NB4 (cell line): ENCODE data around the gene ZNF609.

Experiments
- DNase-seq: peaks from one replicate; pipeline ENCODE4 v3.0.0; 2010; ENCODE audit warnings: low read depth
- H3K4me3 ChIP-seq: one replicate; pipeline ENCODE4 v1.5.1; 2011; ENCODE audit warnings: mild to moderate bottlenecking, low read depth, low read length, moderate library complexity
- CTCF ChIP-seq: IDR thresholded peaks from one replicate; pipeline ENCODE4 v1.5.1; 2012; ENCODE audit warnings: low read depth, low read length
- MAX ChIP-seq: IDR thresholded peaks from 2 replicates; pipeline ENCODE4 v1.6.1; 2011; ENCODE audit warnings: low read depth, low read length
- MYC ChIP-seq: IDR thresholded peaks from 2 replicates; pipeline ENCODE4 v1.6.1; 2011; ENCODE audit warnings: low read depth, low read length
- POLR2A ChIP-seq: IDR thresholded peaks from 2 replicates; pipeline ENCODE4 v1.6.1; 2011; ENCODE audit warnings: mild to moderate bottlenecking; ENCODE audit not compliant: insufficient read length; ENCODE audit errors: extremely low read depth

The ZNF609 gene

GRCh38 chr15:64558460-64559179, 98.2 kb downstream of the ZNF609 start:
- TF ChIP-seq MAX (no peak), CTCF (no peak), MYC (no peak), POLR2A (no peak)

GRCh38 chr15:64559243-64559642, 98.9 kb downstream of the ZNF609 start:
- H3K4me3 ChIP-seq = no peak overlapping the region
- DNase-seq = no peak
- no peak for TF ChIP-seq POLR2A
- no peak for TF ChIP-seq CTCF
- TF ChIP-seq MYC = no peak

More at GRCh38 chr15:64558460-64559179, 98.2 kb downstream of the ZNF609 start:
- no peak overlapping the region for H3K4me3 ChIP-seq
- DNase-seq = no peak

DNA sequence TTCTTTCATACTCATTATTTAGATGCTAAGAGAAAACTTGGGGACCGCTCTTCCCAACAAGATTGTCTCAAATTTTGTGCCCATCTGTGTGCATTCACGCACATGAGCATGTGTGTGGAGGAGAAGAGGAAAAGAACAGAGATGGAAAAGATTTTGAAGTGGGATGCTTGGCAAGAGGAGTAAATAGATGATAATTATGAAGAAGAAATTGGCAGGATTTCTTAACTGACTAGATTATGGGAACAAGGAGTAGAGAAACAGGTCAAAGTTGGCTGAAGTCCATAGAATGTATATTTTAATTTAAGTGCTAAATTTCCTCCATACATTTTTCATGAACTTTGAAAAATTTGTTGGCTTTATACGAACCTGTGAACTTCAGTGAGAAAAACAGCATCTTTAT, 100.1 kb downstream of the ZNF609 start:
- TF ChIP-seq CTCF = no peak
- no peak for TF ChIP-seq MYC
- TF ChIP-seq MAX = no peak
- TF ChIP-seq POLR2A = no peak
- no peak for DNase-seq
- no peak overlapping the region for H3K4me3 ChIP-seq

- DNase-seq = no peak
- no peak overlapping the region for H3K4me3 ChIP-seq
- TF ChIP-seq POLR2A (no peak), MYC (no peak), MAX (no peak), CTCF (no peak)
Observed at GRCh38 chr15:64560998-64561397, 100.6 kb downstream of the ZNF609 start.

- H3K4me3 ChIP-seq = no peak overlapping the region
- TF ChIP-seq MYC (no peak), POLR2A (no peak), CTCF (no peak), MAX (no peak)
- DNase-seq = no peak
Observed at GRCh38 chr15:64562003-64562640, 101.7 kb downstream of the ZNF609 start.

DNA sequence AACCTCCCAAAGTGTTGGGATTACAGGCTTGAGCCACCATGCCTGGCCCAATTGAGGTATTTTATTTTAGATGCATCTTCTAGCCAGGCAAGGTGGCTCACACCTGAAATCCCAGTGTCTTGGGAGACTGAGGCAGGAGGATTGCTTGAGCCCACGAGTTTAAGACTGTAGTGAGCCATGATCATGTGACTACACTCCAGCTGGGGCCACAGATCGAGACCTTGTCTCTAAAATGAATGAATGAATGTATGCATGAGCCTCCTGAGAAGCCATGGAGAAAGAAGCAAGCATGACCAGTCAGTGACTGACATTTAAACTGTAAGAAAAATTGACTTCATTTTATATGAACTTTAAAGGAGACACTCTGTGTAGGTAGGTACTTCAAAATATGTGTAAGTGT, 105.7 kb downstream of the ZNF609 start:
- DNase-seq = no peak
- TF ChIP-seq CTCF (no peak), MYC (no peak), POLR2A (no peak), MAX (no peak)
- no peak overlapping the region for H3K4me3 ChIP-seq
